ENCODE measurements around the gene TPRG1L. TPM values are rescaled to one million over a fixed set of nuclear protein-coding genes. Genes with fewer than 3 reads are reported as not detected.

Gene TPRG1L
- total RNA-seq, 1 experiment from 2014 or later, result 13.7 TPM

DNA sequence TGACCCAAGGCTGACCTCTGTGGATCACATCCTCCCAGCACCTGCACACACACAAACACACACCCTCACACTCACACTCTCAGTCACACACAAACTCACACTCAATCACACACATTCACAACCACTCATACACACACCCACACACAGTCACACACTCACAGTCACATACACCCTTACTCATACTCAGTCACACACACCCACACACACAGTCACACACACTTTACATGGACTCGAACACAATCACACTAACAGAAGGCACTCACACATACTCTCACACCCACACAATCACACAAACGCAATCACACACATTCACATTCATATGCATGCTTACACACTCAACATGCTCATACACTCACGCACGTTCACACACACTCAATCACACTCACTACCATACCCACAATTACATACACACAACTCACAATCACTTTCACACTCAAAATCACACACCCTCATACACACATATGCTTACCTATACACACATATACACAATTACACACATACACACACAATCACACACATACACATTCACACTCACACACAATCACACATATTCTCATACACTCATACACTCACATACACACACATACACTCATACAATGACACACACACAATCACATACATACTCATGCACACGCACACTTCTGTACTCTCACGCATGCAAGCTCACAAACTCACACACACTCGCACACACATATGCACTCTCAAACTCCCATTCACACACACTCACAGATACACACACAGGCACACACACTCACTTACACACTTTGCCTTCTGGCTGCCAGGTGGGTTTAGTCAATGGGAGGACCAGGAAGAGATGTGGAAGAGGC, 19.6 kb upstream of the TPRG1L start:
- H3K9me3 ChIP-seq (ENCODE audit: low read depth, low read length, poor library complexity, severe bottlenecking), result no peaks in the 10 kb centered on the region
- no peaks in the 10 kb centered on the region for H3K36me3 ChIP-seq (ENCODE audit: insufficient read depth, low read length, poor library complexity, severe bottlenecking)
- TF ChIP-seq EZH2 (IDR thresholded peaks at IDR 0.05; ENCODE audit: borderline replicate concordance, low read depth, low read length, poor library complexity, severe bottlenecking), result no peak
- TF ChIP-seq, protein P1, sequence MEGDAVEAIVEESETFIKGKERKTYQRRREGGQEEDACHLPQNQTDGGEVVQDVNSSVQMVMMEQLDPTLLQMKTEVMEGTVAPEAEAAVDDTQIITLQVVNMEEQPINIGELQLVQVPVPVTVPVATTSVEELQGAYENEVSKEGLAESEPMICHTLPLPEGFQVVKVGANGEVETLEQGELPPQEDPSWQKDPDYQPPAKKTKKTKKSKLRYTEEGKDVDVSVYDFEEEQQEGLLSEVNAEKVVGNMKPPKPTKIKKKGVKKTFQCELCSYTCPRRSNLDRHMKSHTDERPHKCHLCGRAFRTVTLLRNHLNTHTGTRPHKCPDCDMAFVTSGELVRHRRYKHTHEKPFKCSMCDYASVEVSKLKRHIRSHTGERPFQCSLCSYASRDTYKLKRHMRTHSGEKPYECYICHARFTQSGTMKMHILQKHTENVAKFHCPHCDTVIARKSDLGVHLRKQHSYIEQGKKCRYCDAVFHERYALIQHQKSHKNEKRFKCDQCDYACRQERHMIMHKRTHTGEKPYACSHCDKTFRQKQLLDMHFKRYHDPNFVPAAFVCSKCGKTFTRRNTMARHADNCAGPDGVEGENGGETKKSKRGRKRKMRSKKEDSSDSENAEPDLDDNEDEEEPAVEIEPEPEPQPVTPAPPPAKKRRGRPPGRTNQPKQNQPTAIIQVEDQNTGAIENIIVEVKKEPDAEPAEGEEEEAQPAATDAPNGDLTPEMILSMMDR (conservative IDR thresholded peaks at IDR 0.05; ENCODE audit: low read depth, low read length), result no peak
- no peak overlapping the region for H3K4me3 ChIP-seq (ENCODE audit: low read depth, low read length, poor library complexity, severe bottlenecking)
- no peak overlapping the region for H3K27ac ChIP-seq (ENCODE audit: low read depth, low read length, poor library complexity, severe bottlenecking)
- ChIA-PET POLR2A (ENCODE audit: low non-redundant PET) (no interaction called here), CTCF (no interaction called here)
- no peaks in the 10 kb centered on the region for H3K27me3 ChIP-seq (replicated peaks; ENCODE audit: insufficient read depth, low read depth, low read length, poor library complexity)
- no peak for DNase-seq (ENCODE audit: low spot score)
- peaks cover 8% of the 10 kb centered on the region for H3K4me1 ChIP-seq (ENCODE audit: insufficient read depth, low read length, poor library complexity, severe bottlenecking)
- BruUV-seq (replicated peaks), result no TSS peak
- intact Hi-C loops (cut with micrococcal nuclease; ENCODE audit: unreplicated experiment), result no loop called here

DNA sequence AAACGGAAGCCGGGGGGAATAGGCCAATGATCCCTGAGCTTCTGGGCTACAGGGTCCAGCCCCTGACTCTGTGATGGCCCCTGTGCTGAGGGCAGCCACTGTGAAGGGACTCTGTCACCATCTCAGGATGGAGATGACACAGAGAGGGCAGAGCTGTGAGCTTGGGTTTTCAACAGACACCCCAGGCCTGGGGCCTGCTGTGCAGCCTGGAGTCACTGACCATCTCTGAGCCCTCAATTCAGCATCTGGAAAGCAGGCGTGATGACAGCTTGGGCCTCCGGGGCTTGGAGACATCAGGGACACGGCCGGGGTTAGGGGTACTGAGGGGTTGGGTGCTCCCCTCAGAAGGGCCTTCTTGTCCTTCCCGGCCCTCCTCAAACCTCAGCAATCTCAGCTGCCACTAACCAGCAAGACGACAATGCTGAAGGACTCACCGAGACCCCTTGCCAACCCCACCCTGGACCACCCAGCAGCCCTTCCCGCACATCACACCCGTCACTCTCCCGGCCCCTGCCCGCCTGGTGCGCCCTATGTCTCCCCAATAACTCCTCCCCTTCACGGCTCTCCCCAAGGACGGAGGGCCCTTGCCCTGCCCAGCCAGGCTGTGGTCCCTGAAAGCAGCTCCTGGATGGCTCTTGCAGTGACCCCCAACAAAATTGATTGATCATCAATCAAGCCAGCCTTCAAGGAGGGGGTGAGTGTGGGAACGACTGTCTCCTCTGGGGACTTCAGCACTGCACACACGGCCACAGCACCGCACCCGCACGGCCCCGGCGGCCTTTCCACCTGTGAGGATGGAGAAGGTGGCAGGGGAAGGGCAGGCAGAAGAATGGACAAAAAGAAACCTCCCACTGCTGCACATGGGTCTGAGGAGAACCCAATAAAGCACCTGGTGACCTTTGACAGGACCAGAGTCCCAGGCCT, 17.8 kb upstream of the TPRG1L start:
- Histone ChIP-seq H3K27me3 (replicated peaks; ENCODE audit: insufficient read depth, low read depth, low read length, poor library complexity) (no peaks in the 10 kb centered on the region), H3K4me1 (ENCODE audit: insufficient read depth, low read length, poor library complexity, severe bottlenecking) (peaks cover 8% of the 10 kb centered on the region), H3K4me3 (ENCODE audit: low read depth, low read length, poor library complexity, severe bottlenecking) (no peak overlapping the region), H3K9me3 (ENCODE audit: low read depth, low read length, poor library complexity, severe bottlenecking) (no peaks in the 10 kb centered on the region), H3K36me3 (ENCODE audit: insufficient read depth, low read length, poor library complexity, severe bottlenecking) (no peaks in the 10 kb centered on the region), H3K27ac (ENCODE audit: low read depth, low read length, poor library complexity, severe bottlenecking) (no peak overlapping the region)
- CTCF ChIA-PET, result interaction anchor here (1.2 kb wide), 1 partner anchor 89 kb away, joined by 4 read pairs; no protein-coding TSS in a partner anchor
- DNase-seq (ENCODE audit: low spot score), result no peak
- POLR2A ChIA-PET (ENCODE audit: low non-redundant PET), result no interaction called here
- intact Hi-C loops (cut with micrococcal nuclease; ENCODE audit: unreplicated experiment), result no loop called here
- TF ChIP-seq EZH2 (IDR thresholded peaks at IDR 0.05; ENCODE audit: borderline replicate concordance, low read depth, low read length, poor library complexity, severe bottlenecking), result no peak
- TF ChIP-seq, protein P1 (conservative IDR thresholded peaks at IDR 0.05; ENCODE audit: low read depth, low read length), result no peak
- BruUV-seq (replicated peaks), result no TSS peak

DNA sequence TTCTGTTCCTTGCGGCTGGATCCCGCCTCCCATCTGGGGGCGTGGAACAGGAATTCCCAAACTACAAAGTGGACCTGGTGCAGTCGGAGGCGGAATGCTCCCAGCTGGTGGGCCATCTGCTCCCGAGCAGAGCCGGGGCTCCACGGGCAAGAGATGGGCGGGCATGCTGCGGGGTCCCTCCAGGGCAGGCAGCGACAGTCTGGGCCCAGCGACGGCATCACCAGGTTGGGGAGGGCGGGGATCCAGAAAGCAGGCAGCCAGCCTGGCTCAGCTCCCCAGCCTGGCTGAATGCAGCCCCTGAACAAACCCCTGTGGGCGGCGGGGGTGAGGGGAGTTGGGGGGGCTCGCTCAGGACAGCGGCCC, 17.1 kb upstream of the TPRG1L start:
- TF ChIP-seq, protein P1 (conservative IDR thresholded peaks at IDR 0.05; ENCODE audit: low read depth, low read length), result no peak
- TF ChIP-seq EZH2 (IDR thresholded peaks at IDR 0.05; ENCODE audit: borderline replicate concordance, low read depth, low read length, poor library complexity, severe bottlenecking), result no peak
- H3K9me3 ChIP-seq (ENCODE audit: low read depth, low read length, poor library complexity, severe bottlenecking), result no peaks in the 10 kb centered on the region
- DNase-seq (ENCODE audit: low spot score), result no peak
- ChIA-PET CTCF (no interaction called here), POLR2A (ENCODE audit: low non-redundant PET) (no interaction called here)
- H3K4me3 ChIP-seq (ENCODE audit: low read depth, low read length, poor library complexity, severe bottlenecking), result no peak overlapping the region
- H3K27ac ChIP-seq (ENCODE audit: low read depth, low read length, poor library complexity, severe bottlenecking), result no peak overlapping the region
- no peaks in the 10 kb centered on the region for H3K36me3 ChIP-seq (ENCODE audit: insufficient read depth, low read length, poor library complexity, severe bottlenecking)
- intact Hi-C loops (cut with micrococcal nuclease; ENCODE audit: unreplicated experiment), result no loop called here
- peaks cover 8% of the 10 kb centered on the region for H3K4me1 ChIP-seq (ENCODE audit: insufficient read depth, low read length, poor library complexity, severe bottlenecking)
- no peaks in the 10 kb centered on the region for H3K27me3 ChIP-seq (replicated peaks; ENCODE audit: insufficient read depth, low read depth, low read length, poor library complexity)
- BruUV-seq (replicated peaks), result no TSS peak
